GM18873 (cell line): ENCODE measurements around the gene GNB2.

Experiments
- ATAC-seq: cut with Tn5 transposase; IDR thresholded peaks from one replicate; pipeline ENCODE4 v1.9.1; 2021; ENCODE audit warnings: mild to moderate bottlenecking, moderate library complexity, moderate number of reproducible peaks; ENCODE audit not compliant: unreplicated experiment, low FRiP score

Gene GNB2

GRCh38 chr7:100680576-100681271 is 7.2 kb downstream of the GNB2 start:
- no peak for ATAC-seq

DNA sequence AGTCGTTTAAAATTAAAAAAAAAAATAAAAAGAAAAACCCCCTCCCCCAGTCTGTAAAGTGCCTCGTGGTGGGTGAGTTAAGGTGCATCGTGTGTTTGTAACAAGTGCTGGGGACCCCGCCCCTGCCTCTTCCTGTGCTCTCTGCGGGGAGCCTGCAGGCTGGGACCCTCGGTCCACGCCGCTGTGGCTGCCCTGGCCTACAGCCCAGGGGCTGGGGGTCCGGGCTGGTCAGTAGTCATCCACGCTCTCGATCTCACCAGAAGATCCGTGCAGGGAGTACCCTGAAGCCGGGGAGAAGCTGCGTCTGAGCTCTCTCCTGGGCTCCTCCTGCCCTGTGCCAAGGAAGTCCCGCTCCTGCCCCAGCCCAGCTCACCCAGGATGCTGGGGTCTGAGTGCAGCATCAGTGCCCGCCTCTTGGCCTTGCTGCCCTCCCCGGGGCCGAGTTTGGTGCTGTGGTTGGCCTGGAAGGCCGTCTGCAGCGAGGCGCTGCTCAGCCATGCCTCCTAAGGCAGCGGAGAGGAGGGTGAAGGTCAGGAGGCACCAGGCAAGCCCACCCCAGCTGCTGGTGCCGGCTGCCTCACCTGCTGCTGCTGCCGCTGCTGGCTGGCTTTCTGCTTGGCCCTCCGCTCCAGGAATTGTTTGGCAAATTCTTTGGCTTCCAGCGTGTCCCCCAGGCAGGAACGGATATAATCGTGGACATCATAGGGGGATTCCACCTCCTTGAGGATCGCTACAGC is 8.1 kb downstream of the GNB2 start:
- no peak for ATAC-seq

GRCh38 chr7:100682228-100682741 is 8.7 kb downstream of the GNB2 start:
- no peak for ATAC-seq

- ATAC-seq = no peak
Observed at GRCh38 chr7:100682991-100683658, 9.6 kb downstream of the GNB2 start.

GRCh38 chr7:100683659-100684533 is 10.4 kb downstream of the GNB2 start:
- ATAC-seq = no peak

GRCh38 chr7:100684534-100685042 is 11.0 kb downstream of the GNB2 start:
- ATAC-seq = no peak

GRCh38 chr7:100685049-100685605 is 11.6 kb downstream of the GNB2 start:
- no peak for ATAC-seq

DNA sequence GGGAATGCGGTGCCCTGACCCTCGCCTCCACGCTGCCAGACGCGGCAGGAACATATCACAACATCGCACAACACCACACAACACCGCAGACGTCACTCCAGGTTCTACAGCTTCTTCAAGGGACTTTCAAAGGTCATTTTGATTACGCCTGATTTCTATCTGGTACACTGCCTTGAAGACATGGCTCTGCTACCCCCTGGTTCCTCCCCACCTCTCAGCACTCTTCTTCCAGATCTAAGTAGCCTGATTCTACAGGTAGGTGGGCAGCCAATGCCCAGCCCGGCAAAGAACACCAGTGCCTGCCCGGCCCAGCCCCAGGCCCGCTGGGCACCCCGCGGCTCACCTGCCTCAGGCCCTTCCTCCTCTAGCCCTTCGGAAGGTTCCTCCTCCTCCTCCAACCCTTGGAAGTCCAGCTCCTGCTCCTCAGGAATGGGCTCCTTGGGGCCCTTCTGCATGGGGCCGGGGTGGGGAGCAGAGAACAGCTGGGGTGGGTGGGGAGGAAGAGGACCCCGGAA is 12.1 kb downstream of the GNB2 start:
- no peak for ATAC-seq

DNA sequence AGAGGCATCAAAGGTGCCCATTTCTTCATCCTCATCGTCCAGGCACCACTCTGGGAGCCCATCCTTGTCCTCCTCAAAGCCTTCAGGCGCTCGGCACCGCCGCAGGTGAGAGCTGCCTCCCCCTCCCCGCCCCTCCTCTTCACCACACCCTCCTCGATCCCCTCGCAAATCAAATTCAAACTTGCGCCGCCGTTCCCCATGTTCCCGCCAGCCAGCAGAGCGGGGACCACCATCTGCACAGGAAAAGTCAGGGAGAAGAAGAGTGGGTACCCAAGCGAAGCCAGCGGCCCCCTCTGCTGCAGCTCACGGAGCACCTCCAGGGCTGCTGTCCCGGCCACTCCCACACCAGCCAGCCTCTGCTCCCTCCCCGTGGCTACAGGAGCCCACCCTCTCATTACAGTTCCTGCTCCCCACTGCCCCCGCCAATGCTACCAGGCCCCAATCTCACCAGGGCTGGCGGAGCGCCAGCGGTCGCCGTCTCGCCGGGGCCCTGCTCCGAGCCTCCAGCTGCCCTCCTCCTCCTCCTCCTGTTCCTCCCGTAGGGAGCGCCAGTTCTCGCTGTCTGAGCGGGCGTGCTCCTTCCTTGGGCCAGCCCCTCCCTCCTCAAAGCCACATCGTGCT is 12.8 kb downstream of the GNB2 start:
- no peak for ATAC-seq

DNA sequence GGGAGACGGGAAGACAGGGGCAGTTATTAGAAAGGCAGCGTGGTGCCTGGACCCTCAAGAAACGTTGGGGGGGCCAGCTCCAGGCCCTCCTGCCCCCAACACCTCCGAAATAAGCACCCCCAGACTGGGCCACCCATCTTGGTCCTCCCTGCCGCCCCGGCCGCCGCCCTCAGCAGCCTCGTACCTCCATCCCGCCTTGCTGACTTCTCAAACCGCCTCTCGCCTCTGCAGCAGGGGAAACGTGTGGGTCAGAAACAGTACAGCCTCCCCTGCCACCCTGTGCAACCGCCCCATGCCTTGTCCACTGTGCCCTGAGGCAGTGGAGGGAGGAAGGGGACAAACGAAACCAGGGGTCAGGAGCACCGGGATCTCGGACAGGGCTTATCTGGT is 13.3 kb downstream of the GNB2 start:
- ATAC-seq = no peak

GRCh38 chr7:100687261-100687660 is 13.7 kb downstream of the GNB2 start:
- ATAC-seq = no peak

DNA sequence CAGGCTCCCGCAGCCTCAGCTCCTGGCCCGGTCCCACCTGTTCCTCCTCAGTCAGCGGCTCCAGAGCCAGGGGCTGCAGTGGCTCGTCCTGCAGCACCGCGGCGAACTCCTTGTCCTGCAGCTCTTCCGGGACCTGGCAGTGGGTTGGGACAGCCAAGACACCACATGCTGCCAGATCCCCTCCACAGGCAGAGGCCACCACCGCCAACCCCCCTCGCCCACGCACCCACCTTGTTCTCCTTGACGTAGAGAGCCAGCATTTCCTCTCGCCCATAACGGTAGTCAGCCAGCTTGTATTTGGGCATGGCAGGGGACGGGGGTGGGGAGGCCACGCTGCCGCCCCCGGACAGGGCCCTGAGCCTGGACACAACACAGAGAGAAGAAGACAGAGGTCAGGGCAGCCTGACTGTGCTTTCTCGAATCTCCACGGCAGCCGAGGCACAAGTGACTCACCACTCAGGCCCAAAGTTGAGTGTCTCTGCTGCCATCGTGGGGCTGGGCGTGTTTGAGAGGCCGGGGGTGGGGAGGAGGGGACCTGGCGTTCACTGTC is 14.3 kb downstream of the GNB2 start:
- no peak for ATAC-seq

- ATAC-seq = no peak
Observed at GRCh38 chr7:100688326-100688860, 14.9 kb downstream of the GNB2 start.

- no peak for ATAC-seq
Observed at GRCh38 chr7:100689230-100690135, 15.9 kb downstream of the GNB2 start.

GRCh38 chr7:100691676-100692577 is 18.4 kb downstream of the GNB2 start:
- no peak for ATAC-seq

DNA sequence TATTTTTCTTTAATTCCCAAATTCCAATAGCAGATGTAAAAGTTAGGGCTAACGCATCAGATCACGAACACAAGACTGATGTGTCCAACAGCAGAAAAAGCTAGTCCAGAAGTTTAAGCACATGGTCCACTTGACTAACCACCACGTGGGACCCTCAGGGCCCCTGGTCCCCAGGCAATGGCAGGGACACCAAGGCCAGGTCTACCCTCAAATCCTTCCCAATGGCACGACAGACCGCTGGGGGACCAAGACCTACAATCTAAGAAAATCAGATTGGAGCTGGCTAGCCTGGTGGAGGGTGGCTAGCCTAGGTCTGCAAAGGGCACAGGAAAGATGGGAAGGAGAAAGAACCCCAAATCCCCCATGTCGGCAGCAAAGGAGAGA is 19.0 kb downstream of the GNB2 start:
- ATAC-seq = no peak
